GM18873 (cell line): ENCODE data around the gene VANGL2.

Experiments used
- ATAC-seq: cut with Tn5 transposase; IDR thresholded peaks from one replicate; pipeline ENCODE4 v1.9.1; 2021; ENCODE audit warnings: mild to moderate bottlenecking, moderate library complexity, moderate number of reproducible peaks; ENCODE audit not compliant: unreplicated experiment, low FRiP score

The VANGL2 gene

GRCh38 chr1:160400223-160400645 is at the start of gene VANGL2:
TSS of gene VANGL2 (plus strand) at chr1:160400564. CDS start at chr1:160415838, 15,274 bp downstream.
- ATAC-seq, result no peak

DNA sequence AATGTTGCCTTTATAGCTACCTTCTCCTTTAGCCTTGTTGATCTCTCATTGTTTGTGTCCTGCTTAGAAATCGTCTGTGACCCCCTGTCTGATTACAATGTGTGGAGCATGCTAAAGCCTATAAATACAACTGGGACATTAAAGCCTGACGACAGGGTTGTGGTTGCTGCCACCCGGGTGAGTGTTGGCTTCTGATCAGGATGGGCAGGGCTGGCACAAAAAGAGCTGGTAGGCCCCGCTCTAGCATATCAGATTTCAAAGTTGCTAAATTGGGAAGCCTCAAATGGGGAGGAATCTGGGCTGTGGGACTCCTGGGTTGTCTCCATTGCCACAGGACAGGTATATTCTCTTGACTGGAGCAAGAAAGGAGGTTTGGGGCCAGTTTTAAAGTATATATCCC is 48.7 kb upstream of the VANGL2 start:
- no peak for ATAC-seq

DNA sequence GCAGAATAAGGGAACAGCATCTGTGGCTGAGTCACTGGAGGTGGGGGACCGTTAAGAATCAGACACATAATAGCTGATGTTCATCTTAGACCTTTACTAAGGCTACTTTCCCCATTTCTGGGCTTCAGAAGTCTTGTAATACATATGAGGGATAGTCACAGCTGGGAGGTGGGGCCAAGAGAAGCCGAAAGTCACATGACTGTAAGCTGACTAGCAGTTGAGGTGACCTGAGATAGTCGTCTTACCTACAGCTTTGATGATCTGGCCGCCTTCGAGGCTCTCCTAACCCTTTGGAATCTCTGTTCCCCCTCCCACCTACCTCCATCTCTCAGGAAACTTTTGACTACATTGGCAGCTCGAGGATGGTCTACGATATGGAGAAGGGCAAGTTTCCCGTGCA is 47.8 kb upstream of the VANGL2 start:
- no peak for ATAC-seq

- no peak for ATAC-seq
Measured at GRCh38 chr1:160353223-160353622, 47.1 kb upstream of the VANGL2 start.

GRCh38 chr1:160354388-160354985 is 45.9 kb upstream of the VANGL2 start:
- ATAC-seq, result no peak

GRCh38 chr1:160357286-160358002 is 42.9 kb upstream of the VANGL2 start:
- ATAC-seq, result no peak

- ATAC-seq, result no peak
Measured at GRCh38 chr1:160358073-160358472, 42.3 kb upstream of the VANGL2 start.

GRCh38 chr1:160359559-160360226 is 40.7 kb upstream of the VANGL2 start:
- ATAC-seq, result no peak

DNA sequence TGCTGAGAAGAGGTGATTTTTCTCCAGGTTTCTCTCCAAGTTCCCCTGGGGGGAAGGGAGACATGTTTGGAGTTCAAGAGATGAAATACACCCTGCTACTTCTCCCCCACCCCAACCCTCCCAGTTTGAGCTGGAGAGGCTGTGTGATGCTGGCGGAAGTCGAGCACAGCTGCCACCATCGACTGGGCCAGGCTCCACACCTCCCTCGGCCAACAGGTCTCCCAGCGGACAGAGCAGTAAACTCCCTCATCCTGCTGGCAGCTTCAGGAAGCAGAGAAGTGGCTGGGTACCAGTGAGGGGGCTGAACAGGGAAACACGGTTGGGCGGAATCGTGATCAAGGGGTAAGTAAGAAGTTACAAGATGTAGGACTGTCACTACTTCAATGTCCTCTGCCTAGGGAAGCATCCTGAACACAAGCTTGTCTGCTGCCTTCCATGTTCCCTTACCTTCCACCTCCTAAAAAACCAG is 40.1 kb upstream of the VANGL2 start:
- no peak for ATAC-seq

GRCh38 chr1:160361199-160361598 is 39.2 kb upstream of the VANGL2 start:
- no peak for ATAC-seq

DNA sequence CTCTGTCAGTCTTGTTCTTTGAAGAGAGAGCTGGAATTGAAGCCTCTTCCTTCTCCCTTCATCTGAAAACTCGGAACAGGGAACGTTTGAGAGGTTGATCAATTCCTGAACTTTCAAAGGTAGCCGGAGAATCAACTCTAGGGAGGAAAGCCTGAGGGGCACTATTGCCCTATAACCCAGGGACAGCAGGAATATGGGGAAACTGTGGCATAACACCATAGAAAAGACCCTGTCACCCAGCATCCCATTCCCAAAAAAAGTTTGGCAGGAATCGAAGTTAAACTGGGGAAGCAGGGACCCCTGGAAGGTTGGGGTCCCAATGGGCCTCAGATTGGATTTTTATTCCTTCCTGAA is 38.6 kb upstream of the VANGL2 start:
- no peak for ATAC-seq

- no peak for ATAC-seq
Measured at GRCh38 chr1:160362168-160362957, 38.0 kb upstream of the VANGL2 start.

DNA sequence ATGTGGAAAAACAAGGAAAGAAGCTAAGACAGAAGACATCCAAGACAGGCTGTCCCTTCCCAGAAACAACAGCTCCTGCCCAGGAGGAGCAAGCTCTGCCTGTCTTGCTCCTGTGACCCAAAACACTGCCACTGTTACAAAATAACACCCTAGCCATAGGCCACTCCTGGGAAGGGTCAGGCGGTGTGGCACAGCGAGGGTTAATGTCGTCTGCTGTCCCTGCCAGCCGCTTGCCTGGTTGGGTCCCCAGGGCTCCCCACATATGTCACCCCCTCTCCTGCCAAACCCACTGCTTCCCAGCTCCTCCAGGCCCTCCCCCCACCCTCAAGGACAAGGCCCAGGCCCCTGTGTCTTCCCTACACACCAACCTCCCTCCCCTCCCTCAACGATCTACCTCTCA is 37.4 kb upstream of the VANGL2 start:
- ATAC-seq, result no peak

- no peak for ATAC-seq
Measured at GRCh38 chr1:160363951-160364735, 36.2 kb upstream of the VANGL2 start.

DNA sequence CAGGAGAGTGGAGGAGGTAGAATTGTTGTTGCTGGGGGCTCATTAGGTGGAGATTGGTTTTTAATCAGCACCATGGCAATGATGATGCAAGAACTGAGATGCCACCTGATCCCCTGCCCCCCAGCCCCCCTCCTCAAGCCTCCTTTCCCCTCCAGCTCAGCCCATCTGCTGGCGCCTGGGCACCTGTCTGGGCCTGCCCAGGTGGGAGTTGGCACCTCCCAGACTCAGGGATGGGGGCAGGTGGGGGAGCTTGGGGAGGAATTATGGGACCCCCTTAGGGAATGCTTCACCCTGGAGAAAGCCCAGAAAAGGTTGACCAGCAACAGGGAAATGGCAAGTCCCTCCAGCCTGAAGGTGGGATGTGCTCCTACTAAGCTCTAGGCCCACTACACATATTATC is 35.0 kb upstream of the VANGL2 start:
- ATAC-seq, result no peak

GRCh38 chr1:160366731-160367515 is 33.4 kb upstream of the VANGL2 start, which contains the start of gene NHLH1:
TSS of gene NHLH1 (plus strand) at chr1:160367071. CDS start at chr1:160370732, 3,661 bp downstream.
- ATAC-seq, result no peak

- no peak for ATAC-seq
Measured at GRCh38 chr1:160367516-160367900, 32.9 kb upstream of the VANGL2 start.

- ATAC-seq, result no peak
Measured at GRCh38 chr1:160367934-160368923, 32.1 kb upstream of the VANGL2 start.
